Measurements from ENCODE around the gene BICRAL. TPM values are rescaled to one million over a fixed set of nuclear protein-coding genes. Genes with fewer than 3 reads are reported as not detected.

BICRAL gene
- total and polyA plus RNA-seq, 2 donors: 6.4 to 6.7 TPM

DNA sequence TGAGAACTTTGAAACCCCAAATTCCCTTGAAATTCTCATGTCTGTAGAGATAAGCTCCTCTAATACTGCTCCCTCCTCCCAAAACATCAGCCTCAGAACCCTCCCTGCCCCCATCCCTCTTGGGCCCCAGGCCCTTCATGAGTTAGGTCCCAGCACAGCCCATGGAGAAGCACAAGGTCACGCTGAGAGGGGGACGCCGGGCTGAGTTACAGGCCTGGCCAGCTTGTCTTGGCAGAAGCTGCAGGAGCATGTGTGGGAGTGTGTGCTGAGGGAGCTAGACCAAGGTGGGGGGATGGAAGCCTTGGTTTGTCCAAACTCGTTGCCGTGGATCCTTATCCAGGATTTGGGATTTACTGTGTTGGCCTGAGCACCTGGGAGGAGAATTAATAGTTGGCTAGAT, 125.5 kb downstream of the BICRAL start:
- DNase-seq (ENCODE audit: low read depth in 6 of 9, low spot score in 9 of 9): no peak
- H3K27me3 ChIP-seq (ENCODE audit: control insufficient read depth in 2 of 2, insufficient read depth in 1 of 2, low read length in 1 of 2): no peaks in the 10 kb centered on the region
- peaks cover 3 to 78% of the 10 kb centered on the region in 2 donors for H3K4me1 ChIP-seq (ENCODE audit: control insufficient read depth in 2 of 2, insufficient read depth in 2 of 2, low read length in 2 of 2)
- 93% methylated on average over 5 of the region's 5 CpGs for WGBS
- H3K36me3 ChIP-seq (ENCODE audit: control insufficient read depth in 2 of 2, insufficient read depth in 2 of 2, low read length in 1 of 2): peaks cover 0 to 2% of the 10 kb centered on the region in 2 donors
- H3K27ac ChIP-seq (ENCODE audit: low read depth in 1 of 2, low read length in 1 of 2): no peak overlapping the region
- H3K9me3 ChIP-seq (ENCODE audit: control insufficient read depth in 2 of 2, insufficient read depth in 1 of 2, low read length in 1 of 2): no peaks in the 10 kb centered on the region
- no peak overlapping the region for H3K4me3 ChIP-seq (ENCODE audit: low read length in 2 of 2)

DNA sequence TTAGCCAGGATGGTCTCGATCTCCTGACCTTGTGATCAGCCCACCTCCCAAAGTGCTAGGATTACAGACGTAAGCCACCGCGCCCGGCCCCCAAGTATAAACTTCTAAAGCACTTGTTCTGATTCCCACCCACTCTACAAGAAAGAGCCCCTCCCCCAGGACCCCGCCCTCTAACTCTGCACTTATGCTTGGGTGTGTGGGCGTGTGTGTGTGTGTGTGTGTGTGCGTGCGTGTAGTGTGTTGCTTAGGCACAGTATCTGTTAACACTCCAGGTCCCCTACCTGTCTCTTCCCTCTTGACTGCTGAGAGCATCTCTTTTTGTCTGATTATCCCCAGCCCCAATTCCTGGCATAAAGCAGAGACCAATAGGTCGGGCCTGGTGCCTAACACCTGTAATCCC, 128.0 kb downstream of the BICRAL start:
- Histone ChIP-seq H3K36me3 (ENCODE audit: control insufficient read depth in 2 of 2, insufficient read depth in 2 of 2, low read length in 1 of 2) (peaks cover 0 to 2% of the 10 kb centered on the region in 2 donors), H3K9me3 (ENCODE audit: control insufficient read depth in 2 of 2, insufficient read depth in 1 of 2, low read length in 1 of 2) (no peaks in the 10 kb centered on the region), H3K27me3 (ENCODE audit: control insufficient read depth in 2 of 2, insufficient read depth in 1 of 2, low read length in 1 of 2) (no peaks in the 10 kb centered on the region), H3K4me1 (ENCODE audit: control insufficient read depth in 2 of 2, insufficient read depth in 2 of 2, low read length in 2 of 2) (peaks cover 9 to 81% of the 10 kb centered on the region in 2 donors), H3K27ac (ENCODE audit: low read depth in 1 of 2, low read length in 1 of 2) (peak overlapping the region in 1 of 2 donors; percentile 48), H3K4me3 (ENCODE audit: low read length in 2 of 2) (no peak overlapping the region)
- peak in 1 of 9 donors; percentile 44 for DNase-seq (ENCODE audit: low read depth in 6 of 9, low spot score in 9 of 9)
- WGBS: 91% methylated on average over 10 of the region's 10 CpGs

DNA sequence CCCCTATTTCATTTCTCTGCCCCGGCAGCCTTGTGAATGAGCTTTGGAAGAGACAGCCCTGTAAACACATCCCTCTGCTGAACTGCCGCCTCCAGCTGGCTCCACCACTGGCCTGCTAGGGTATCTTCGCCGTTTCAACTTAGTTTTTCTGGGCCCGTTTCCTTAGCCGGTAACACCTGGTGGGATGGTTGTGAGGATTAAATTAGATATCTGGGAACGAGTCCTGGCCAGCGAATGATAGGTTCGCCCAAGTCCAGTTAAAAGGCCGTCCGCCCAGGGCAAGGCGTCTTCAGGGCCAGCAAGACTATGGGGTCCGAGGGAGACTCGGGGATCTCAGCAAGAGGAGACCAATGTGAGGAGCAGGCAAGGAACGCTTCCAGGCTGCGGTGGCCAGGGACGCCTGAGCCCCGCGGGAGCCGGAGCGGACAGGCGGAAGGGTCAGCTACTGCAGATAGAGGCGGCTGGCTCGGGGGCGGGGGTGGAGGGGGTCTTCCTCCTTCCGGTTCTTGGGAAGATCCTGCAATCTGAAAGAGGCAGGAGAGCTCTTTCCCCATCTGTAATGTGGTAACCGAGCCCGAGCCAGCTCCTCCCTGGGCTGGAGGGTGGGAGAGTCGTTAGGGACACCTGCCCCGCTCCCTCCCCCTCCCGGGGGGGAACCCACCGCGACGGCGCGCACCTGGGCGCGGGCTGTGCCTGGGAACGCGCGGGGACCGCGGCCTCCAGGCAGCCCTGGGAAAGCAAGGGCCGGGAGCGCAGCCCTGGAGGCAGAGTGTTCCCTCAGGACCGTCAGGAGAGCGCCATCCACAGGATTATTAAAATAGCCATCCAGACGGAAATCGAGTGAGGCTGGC, 129.5 kb downstream of the BICRAL start:
- 9% methylated on average over 49 of the region's 49 CpGs for WGBS
- peaks cover 14 to 85% of the 10 kb centered on the region in 2 donors for H3K4me1 ChIP-seq (ENCODE audit: control insufficient read depth in 2 of 2, insufficient read depth in 2 of 2, low read length in 2 of 2)

DNA sequence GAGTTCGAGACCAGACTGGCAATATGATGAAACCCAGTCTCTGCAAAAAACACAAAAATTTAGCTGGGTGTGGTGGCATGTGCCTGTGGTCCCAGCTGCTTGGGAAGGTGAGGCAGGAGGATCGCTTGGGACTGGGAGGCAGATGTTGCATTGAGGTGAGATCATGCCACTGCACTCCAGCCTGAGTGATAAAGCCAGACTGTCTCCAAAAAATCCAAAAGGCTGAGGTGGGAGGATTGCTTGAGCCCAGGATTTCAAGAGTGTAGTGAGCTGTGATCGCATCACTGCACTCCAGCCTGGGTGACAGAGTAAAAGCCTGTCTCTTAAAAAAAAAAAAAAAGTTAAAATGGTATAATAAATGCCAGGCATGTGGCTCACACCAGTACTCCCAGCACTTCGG, 132.7 kb downstream of the BICRAL start:
- H3K4me3 ChIP-seq (ENCODE audit: low read length in 2 of 2): peak overlapping the region in 1 of 2 donors; percentile 68
- DNase-seq (ENCODE audit: low read depth in 6 of 9, low spot score in 9 of 9): peak in 1 of 9 donors; percentile 34
- H3K4me1 ChIP-seq (ENCODE audit: control insufficient read depth in 2 of 2, insufficient read depth in 2 of 2, low read length in 2 of 2): peaks cover 19 to 89% of the 10 kb centered on the region in 2 donors
- H3K36me3 ChIP-seq (ENCODE audit: control insufficient read depth in 2 of 2, insufficient read depth in 2 of 2, low read length in 1 of 2): peaks cover 1 to 5% of the 10 kb centered on the region in 2 donors
- WGBS: 69% methylated on average over 4 of the region's 4 CpGs
- H3K9me3 ChIP-seq (ENCODE audit: control insufficient read depth in 2 of 2, insufficient read depth in 1 of 2, low read length in 1 of 2): peaks cover 0 to 2% of the 10 kb centered on the region in 2 donors
- H3K27ac ChIP-seq (ENCODE audit: low read depth in 1 of 2, low read length in 1 of 2): peak overlapping the region in 1 of 2 donors; percentile 99
- no peaks in the 10 kb centered on the region for H3K27me3 ChIP-seq (ENCODE audit: control insufficient read depth in 2 of 2, insufficient read depth in 1 of 2, low read length in 1 of 2)

More for the DNA sequence above, 129.5 kb downstream of the BICRAL start:
- Histone ChIP-seq H3K27ac (ENCODE audit: low read depth in 1 of 2, low read length in 1 of 2) (peak overlapping the region; percentile 71 to 99), H3K36me3 (ENCODE audit: control insufficient read depth in 2 of 2, insufficient read depth in 2 of 2, low read length in 1 of 2) (peaks cover 0 to 2% of the 10 kb centered on the region in 2 donors), H3K4me3 (ENCODE audit: low read length in 2 of 2) (peak overlapping the region; percentile 38 to 49), H3K27me3 (ENCODE audit: control insufficient read depth in 2 of 2, insufficient read depth in 1 of 2, low read length in 1 of 2) (no peaks in the 10 kb centered on the region), H3K9me3 (ENCODE audit: control insufficient read depth in 2 of 2, insufficient read depth in 1 of 2, low read length in 1 of 2) (no peaks in the 10 kb centered on the region)
- peak in 5 of 9 donors; percentile 49 to 84 (median 61) for DNase-seq (ENCODE audit: low read depth in 6 of 9, low spot score in 9 of 9)

DNA sequence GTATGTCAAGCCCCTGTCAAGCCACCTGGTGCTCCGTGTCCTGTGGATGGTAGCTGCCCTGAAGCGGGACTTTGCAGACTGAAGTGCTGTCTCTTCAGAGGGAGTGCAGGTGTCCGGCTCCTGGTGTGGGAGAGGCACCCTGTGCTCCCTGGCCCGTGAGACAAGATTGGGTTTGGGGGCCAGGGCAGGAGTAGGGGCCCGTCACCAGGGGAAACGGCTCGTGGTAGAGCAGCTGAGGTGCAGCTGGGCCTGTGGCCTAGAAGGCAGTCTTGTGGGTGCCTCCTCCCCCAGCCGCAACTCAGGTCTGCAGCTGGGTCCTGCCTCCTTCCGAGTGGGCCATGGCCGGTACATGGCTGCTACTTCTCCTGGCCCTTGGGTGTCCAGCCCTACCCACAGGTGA, 133.9 kb downstream of the BICRAL start, which contains the start of gene PTCRA:
TSS of gene PTCRA (plus strand) at position 322 of the 400 bp plus-strand sequence. CDS start at position 339, 17 bp downstream.
- Histone ChIP-seq H3K36me3 (ENCODE audit: control insufficient read depth in 2 of 2, insufficient read depth in 2 of 2, low read length in 1 of 2) (peaks cover 6 to 9% of the 10 kb centered on the region in 2 donors), H3K4me3 (ENCODE audit: low read length in 2 of 2) (peak within 1 kb of the TSS; percentile 44 to 68), H3K9me3 (ENCODE audit: control insufficient read depth in 2 of 2, insufficient read depth in 1 of 2, low read length in 1 of 2) (peaks cover 0 to 5% of the 10 kb centered on the region in 2 donors), H3K4me1 (ENCODE audit: control insufficient read depth in 2 of 2, insufficient read depth in 2 of 2, low read length in 2 of 2) (peaks cover 20 to 85% of the 10 kb centered on the region in 2 donors), H3K27ac (ENCODE audit: low read depth in 1 of 2, low read length in 1 of 2) (peak within 1 kb of the TSS; percentile 85 to 99), H3K27me3 (ENCODE audit: control insufficient read depth in 2 of 2, insufficient read depth in 1 of 2, low read length in 1 of 2) (no peaks in the 10 kb centered on the region)
- 6% methylated on average over 10 of the region's 10 CpGs for WGBS
- DNase-seq (ENCODE audit: low read depth in 6 of 9, low spot score in 9 of 9): peak in 7 of 9 donors; percentile 45 to 90 (median 71)

DNA sequence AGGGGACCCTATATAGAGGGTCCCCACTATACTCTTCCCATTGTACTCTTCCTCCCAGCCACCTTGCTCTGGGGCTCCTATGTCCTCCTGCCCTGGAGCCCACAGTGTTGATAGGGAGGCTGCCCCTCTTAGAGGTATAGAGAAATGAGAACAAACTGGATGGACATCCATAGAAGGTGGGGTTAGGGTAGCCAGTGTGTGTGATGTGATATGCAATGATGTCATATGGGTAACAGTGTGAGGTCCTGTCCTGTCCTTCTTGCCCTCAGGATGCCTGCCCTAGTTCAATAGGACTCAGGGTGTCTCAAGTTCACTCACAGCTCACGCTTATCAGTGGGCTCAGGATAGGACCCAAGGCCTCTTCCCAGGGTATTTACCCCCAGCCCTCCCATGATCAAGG, 134.4 kb downstream of the BICRAL start:
- DNase-seq (ENCODE audit: low read depth in 6 of 9, low spot score in 9 of 9): peak in 2 of 9 donors; percentile 36 to 57
- Histone ChIP-seq H3K9me3 (ENCODE audit: control insufficient read depth in 2 of 2, insufficient read depth in 1 of 2, low read length in 1 of 2) (peaks cover 0 to 5% of the 10 kb centered on the region in 2 donors), H3K4me1 (ENCODE audit: control insufficient read depth in 2 of 2, insufficient read depth in 2 of 2, low read length in 2 of 2) (peaks cover 20 to 83% of the 10 kb centered on the region in 2 donors), H3K36me3 (ENCODE audit: control insufficient read depth in 2 of 2, insufficient read depth in 2 of 2, low read length in 1 of 2) (peaks cover 6 to 9% of the 10 kb centered on the region in 2 donors), H3K27me3 (ENCODE audit: control insufficient read depth in 2 of 2, insufficient read depth in 1 of 2, low read length in 1 of 2) (no peaks in the 10 kb centered on the region), H3K4me3 (ENCODE audit: low read length in 2 of 2) (peak overlapping the region; percentile 44 to 68), H3K27ac (ENCODE audit: low read depth in 1 of 2, low read length in 1 of 2) (peak overlapping the region; percentile 70 to 99)
- 37% methylated on average over 1 of the region's 1 CpG for WGBS

Other genes with a start within 250 kb of the BICRAL start
- 22.7 TPM for gene UBR2, start 218.0 kb upstream of the BICRAL start, total RNA-seq
- 16.2 TPM for gene UBR2, start 218.0 kb upstream of the BICRAL start, polyA plus RNA-seq
- 0.57 TPM for gene PRPH2, start 59.5 kb upstream of the BICRAL start, total RNA-seq
- gene PRPH2, start 59.5 kb upstream of the BICRAL start, polyA plus RNA-seq: 0.39 TPM
- 31.2 TPM for gene TBCC, start 35.9 kb upstream of the BICRAL start, total RNA-seq
- gene TBCC, start 35.9 kb upstream of the BICRAL start, polyA plus RNA-seq: 64.5 TPM
- 77.1 TPM for gene RPL7L1, start 97.6 kb downstream of the BICRAL start, total RNA-seq
- gene RPL7L1, start 97.6 kb downstream of the BICRAL start, polyA plus RNA-seq: 59.5 TPM
- gene PTCRA, start 134.0 kb downstream of the BICRAL start, total RNA-seq: 145 TPM
- gene PTCRA, start 134.0 kb downstream of the BICRAL start, polyA plus RNA-seq: 13.4 TPM
- 62.6 TPM for gene CNPY3, start 147.4 kb downstream of the BICRAL start, total RNA-seq
- 59.3 TPM for gene CNPY3, start 147.4 kb downstream of the BICRAL start, polyA plus RNA-seq
- gene GNMT, start 178.7 kb downstream of the BICRAL start, total RNA-seq: 3.0 TPM
- 2.6 TPM for gene GNMT, start 178.7 kb downstream of the BICRAL start, polyA plus RNA-seq
- gene PEX6, start 197.1 kb downstream of the BICRAL start, total RNA-seq: 14.6 TPM
- 16.6 TPM for gene PEX6, start 197.1 kb downstream of the BICRAL start, polyA plus RNA-seq
- gene PPP2R5D, start 202.5 kb downstream of the BICRAL start, total RNA-seq: 45.8 TPM
- gene PPP2R5D, start 202.5 kb downstream of the BICRAL start, polyA plus RNA-seq: 25.0 TPM
- 101 TPM for gene MEA1, start 231.9 kb downstream of the BICRAL start, total RNA-seq
- gene MEA1, start 231.9 kb downstream of the BICRAL start, polyA plus RNA-seq: 72.3 TPM
- 73.8 TPM for gene KLHDC3, start 232.2 kb downstream of the BICRAL start, total RNA-seq
- 87.0 TPM for gene KLHDC3, start 232.2 kb downstream of the BICRAL start, polyA plus RNA-seq
- gene RRP36, start 239.6 kb downstream of the BICRAL start, total RNA-seq: 64.6 TPM
- gene RRP36, start 239.6 kb downstream of the BICRAL start, polyA plus RNA-seq: 50.1 TPM